GM12872 (cell line): Measurements from ENCODE around the gene MS4A10.

Experiments used
- TF ChIP-seq, protein P1 (sequence below): IDR thresholded peaks from 3 replicates; pipeline ENCODE4 v1.5.1; 2011; ENCODE audit warnings: low read depth, mild to moderate bottlenecking, low read length, moderate library complexity; ENCODE audit not compliant: insufficient read depth

The MS4A10 gene

DNA sequence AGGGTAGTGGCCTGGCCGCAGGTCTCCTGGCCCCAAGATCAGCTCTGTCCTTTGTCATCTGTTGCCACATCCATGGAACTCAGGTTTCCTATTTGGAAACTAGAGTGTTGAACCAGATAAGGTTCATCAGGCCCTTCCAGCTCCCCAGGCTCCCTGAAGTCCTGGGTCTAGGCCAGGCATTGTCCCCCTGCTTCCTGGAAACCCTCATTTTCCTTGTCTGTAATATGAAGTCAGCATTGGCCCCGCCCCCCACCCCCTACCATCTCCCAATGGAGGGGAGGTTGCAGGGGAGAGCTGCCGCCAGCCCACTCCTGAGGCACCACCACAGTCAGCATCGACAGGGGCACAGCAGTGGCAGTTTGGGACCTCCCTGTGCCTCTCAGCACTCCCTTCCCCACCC lies 9.0 kb upstream of the MS4A10 start:
- TF ChIP-seq, protein P1, sequence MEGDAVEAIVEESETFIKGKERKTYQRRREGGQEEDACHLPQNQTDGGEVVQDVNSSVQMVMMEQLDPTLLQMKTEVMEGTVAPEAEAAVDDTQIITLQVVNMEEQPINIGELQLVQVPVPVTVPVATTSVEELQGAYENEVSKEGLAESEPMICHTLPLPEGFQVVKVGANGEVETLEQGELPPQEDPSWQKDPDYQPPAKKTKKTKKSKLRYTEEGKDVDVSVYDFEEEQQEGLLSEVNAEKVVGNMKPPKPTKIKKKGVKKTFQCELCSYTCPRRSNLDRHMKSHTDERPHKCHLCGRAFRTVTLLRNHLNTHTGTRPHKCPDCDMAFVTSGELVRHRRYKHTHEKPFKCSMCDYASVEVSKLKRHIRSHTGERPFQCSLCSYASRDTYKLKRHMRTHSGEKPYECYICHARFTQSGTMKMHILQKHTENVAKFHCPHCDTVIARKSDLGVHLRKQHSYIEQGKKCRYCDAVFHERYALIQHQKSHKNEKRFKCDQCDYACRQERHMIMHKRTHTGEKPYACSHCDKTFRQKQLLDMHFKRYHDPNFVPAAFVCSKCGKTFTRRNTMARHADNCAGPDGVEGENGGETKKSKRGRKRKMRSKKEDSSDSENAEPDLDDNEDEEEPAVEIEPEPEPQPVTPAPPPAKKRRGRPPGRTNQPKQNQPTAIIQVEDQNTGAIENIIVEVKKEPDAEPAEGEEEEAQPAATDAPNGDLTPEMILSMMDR, result no peak

DNA sequence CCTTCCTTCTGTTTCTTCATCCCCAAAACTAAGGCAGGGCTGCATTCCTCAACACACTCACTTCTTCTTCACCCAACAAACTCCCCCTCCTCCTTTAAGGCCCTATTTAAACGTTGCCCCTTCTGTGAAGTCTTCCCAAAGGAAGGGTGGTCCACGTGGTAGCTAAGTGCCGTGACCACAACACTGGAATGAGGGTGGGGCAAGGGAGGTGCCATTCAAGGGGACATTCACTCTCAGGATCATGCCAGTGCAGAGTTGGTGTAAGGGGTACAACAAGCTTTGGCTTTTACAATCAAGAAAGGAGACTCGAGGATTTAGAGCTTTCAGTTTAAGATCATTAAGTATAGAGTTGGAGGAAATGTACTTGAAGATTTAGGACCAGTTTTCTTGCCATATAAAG lies 8.0 kb upstream of the MS4A10 start:
- TF ChIP-seq, protein P1, result no peak

DNA sequence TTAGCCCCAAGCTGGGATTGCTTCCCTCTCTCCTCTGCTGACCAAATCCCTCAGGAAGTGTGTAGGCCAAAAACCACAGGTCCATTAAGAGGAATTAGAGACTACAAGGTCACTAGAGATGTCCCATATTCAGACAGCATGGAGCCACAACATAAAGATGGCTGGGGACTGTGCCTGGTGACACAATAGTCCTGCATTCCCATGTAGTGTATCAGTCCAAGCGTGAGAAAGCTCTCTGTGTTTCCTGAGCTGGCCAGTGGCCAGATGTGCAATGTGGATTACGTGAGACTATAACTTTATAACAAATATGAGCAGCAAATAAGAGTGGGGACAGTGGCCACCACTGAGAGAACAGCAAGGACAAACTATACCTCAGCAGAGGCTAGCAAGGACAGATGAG lies 7.6 kb upstream of the MS4A10 start:
- TF ChIP-seq, protein P1, result no peak

DNA sequence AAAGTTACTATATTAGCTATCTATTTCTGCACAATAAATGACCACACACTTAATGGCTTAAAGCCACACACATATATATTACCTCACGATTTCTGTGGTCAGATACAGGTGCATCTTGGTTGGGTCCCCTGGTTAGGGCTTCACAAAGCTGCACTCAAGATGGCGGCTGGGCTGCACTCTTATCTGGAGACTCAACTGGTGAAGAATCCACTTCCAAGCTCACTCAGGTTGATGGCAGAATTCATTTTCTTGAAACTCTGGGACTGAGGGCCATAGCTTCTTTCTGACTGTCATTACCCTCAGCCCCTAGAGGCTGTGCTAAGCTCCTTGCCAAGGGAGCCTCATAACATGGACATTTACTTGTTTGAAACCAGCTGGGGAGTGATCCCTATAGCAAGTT lies 5.1 kb upstream of the MS4A10 start:
- TF ChIP-seq, protein P1, result no peak

DNA sequence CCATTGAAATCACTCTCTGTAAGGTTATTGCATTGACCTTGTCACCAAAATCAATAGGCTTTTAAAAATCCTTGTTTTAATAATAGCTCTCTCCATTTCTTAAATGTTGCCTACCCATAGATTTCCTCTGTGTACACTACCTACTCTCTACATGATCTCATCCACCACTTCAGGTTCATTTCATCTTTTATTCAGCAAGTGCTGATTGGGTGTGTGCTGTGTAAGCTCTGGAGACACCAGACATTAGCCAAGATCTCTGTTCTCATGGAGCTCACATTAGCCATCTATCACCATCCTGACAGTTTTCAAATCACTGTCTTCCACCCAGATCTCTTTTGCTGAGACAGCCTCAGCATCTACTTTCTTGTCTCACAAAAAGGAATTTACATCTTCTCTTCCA lies 4.4 kb upstream of the MS4A10 start:
- TF ChIP-seq, protein P1, result no peak

DNA sequence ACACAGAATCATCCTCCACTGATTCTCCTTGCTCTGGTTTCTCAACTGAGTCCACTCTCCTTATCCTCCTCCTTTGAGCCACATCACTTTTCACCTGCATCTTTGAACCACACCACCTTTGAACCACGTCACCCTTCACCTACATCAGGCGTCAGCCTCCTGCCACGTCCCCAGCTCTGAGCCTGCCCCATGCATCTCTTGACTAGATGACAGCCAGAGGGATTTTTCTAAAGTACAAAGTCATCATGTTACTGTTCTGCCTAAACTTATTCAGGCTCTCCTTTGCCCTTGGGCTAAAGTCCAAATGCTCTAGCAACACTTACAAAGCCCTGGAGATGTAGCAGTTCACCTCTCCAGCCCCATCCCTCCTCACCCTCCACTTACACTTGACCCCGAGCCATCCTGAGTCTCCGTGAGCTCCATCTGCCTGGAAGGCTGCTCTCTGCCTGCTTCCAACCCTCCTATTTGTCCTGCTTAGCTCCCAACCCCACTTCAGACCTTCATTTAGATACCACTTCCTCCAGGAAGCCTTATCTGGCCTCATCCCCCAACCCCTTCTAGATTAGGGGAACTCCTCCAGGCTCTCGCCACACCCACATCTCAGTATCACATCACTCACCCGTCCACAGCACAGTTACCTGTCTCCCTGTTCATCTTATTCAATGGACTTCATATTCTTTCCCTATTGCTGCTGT lies 3.7 kb upstream of the MS4A10 start:
- TF ChIP-seq, protein P1, result no peak

DNA sequence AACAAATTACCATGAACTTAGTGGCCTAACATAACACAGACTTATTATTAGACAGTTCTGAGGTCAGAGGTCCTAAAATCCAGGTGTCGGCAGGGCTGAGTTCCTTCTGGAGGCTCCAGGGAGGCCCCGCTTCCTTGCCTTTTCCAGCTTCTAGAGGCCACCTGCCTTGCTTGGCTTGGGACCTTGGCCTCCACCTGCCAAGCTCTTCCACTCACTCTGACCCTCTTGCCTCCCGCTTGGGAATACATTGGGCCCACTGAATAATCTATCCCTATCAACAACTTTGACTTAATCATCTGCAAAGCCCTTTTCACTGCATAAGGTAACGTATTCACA lies 3.2 kb upstream of the MS4A10 start:
- TF ChIP-seq, protein P1, result no peak
